ENCODE measurements around the gene RASSF6. TPM values are rescaled to one million over a fixed set of nuclear protein-coding genes. Genes with fewer than 3 reads are reported as not detected.

RASSF6 gene
- total and polyA plus RNA-seq, 2 donors (not counting 1 experiment from before 2014, with no cell fraction given) = 1.4 to 13.1 TPM

DNA sequence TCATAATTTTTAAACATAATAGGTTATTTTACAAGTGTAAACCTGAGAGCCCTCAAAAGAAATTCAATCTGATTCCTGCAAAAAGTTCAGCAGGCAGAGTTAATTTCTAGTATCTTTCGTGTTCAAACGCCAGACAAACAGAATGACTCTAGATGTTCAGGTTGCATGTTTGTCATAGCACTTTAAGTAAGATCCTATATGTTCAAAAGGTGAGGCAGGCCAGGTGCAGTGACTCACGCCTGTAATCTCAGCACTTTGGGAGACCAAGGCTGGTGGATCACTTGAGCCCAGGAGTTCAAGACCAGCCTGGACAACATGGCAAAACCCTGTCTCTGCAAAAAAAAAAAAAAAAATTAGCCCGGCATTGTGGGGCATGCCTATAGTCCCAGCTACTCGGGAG, 1.1 kb upstream of the RASSF6 start:
- no peak for TF ChIP-seq EZH2 (IDR thresholded peaks at IDR 0.05; ENCODE audit: borderline replicate concordance, insufficient read depth, low read depth, low read length, poor library complexity, severe bottlenecking)
- TF ChIP-seq, protein P1, sequence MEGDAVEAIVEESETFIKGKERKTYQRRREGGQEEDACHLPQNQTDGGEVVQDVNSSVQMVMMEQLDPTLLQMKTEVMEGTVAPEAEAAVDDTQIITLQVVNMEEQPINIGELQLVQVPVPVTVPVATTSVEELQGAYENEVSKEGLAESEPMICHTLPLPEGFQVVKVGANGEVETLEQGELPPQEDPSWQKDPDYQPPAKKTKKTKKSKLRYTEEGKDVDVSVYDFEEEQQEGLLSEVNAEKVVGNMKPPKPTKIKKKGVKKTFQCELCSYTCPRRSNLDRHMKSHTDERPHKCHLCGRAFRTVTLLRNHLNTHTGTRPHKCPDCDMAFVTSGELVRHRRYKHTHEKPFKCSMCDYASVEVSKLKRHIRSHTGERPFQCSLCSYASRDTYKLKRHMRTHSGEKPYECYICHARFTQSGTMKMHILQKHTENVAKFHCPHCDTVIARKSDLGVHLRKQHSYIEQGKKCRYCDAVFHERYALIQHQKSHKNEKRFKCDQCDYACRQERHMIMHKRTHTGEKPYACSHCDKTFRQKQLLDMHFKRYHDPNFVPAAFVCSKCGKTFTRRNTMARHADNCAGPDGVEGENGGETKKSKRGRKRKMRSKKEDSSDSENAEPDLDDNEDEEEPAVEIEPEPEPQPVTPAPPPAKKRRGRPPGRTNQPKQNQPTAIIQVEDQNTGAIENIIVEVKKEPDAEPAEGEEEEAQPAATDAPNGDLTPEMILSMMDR (IDR thresholded peaks at IDR 0.05) = no peak

DNA sequence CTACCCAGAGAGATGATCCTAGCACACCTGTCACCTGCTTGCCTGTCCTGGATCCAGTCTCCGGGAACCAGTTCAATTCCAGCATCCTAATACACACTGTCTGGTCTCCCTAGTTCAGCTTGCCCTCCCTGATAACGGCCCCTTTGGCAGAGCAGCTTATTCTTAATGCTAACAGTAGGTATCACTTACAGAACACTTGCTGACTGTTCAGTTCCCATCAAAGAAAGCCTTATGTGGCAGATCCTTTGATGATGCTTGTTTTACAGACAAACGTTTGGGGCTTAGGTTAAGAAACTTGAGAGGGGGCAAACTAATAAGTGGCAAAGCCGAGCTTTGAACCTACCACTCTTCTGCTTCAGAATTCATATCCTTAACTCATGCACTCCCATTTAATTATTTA, 890 bp downstream of the RASSF6 start:
- POLR2A ChIA-PET = no interaction called here
- no peak overlapping the region for H3K4me3 ChIP-seq (ENCODE audit: control extremely low read depth in 1 of 5, extremely low read depth in 1 of 5, insufficient read depth in 1 of 5, low read depth in 2 of 5, low read length in 4 of 5)
- no peak overlapping the region for H2AFZ ChIP-seq (ENCODE audit: insufficient read depth, low read depth, low read length, poor library complexity, severe bottlenecking)
- WGBS (ENCODE audit: insufficient coverage) = 92% methylated on average over 2 of the region's 4 CpGs
- H3K4me1 Mint-ChIP-seq = peaks cover 25% of the 10 kb centered on the region
- no peak for ATAC-seq (ENCODE audit: low read depth)
- DNase-seq = no peak
- TF ChIP-seq, protein P1 (IDR thresholded peaks at IDR 0.05) = no peak
- TF ChIP-seq EZH2 (IDR thresholded peaks at IDR 0.05; ENCODE audit: borderline replicate concordance, insufficient read depth, low read depth, low read length, poor library complexity, severe bottlenecking) = no peak
- H3K9ac ChIP-seq (ENCODE audit: low read length) = no peak overlapping the region
- H3K4me3 Mint-ChIP-seq = peak overlapping the region; percentile 86
- H3K27ac ChIP-seq (ENCODE audit: low read length in 2 of 2) = no peak overlapping the region
- no peaks in the 10 kb centered on the region for H3K9me3 Mint-ChIP-seq (ENCODE audit: insufficient read depth)
- no peaks in the 10 kb centered on the region for H4K20me1 ChIP-seq (ENCODE audit: control insufficient read depth, insufficient read depth, low read length, poor library complexity, severe bottlenecking)
- intact Hi-C loops (cut with micrococcal nuclease) = no loop called here
- H3K4me1 ChIP-seq (ENCODE audit: control insufficient read depth in 2 of 2, insufficient read depth in 2 of 2, low read length in 2 of 2) = peaks cover 8 to 10% of the 10 kb centered on the region in 2 donors
- H3K4me2 ChIP-seq (replicated peaks; ENCODE audit: low read depth, low read length, poor library complexity, severe bottlenecking) = no peak overlapping the region
- CTCF ChIA-PET = interaction anchor here (1.2 kb wide), 2 partner anchors 32 to 46 kb away, joined by 3 to 4 read pairs; no protein-coding TSS in a partner anchor
- peaks cover 0 to 9% (median 3%) of the 10 kb centered on the region in 4 experiments for H3K27me3 ChIP-seq (replicated peaks in 1 of 4; ENCODE audit: control extremely low read depth in 1 of 4, control insufficient read depth in 3 of 4, insufficient read depth in 4 of 4, low read length in 3 of 4)
- H3K27ac Mint-ChIP-seq = peak overlapping the region; percentile 64
- peaks cover 5% of the 10 kb centered on the region for H3K27me3 Mint-ChIP-seq
- no peaks in the 10 kb centered on the region for H3K36me3 ChIP-seq (replicated peaks in 1 of 2; ENCODE audit: control extremely low read depth in 1 of 2, control insufficient read depth in 1 of 2, extremely low read depth in 1 of 2, insufficient read depth in 2 of 2, low read length in 1 of 2)
- no peaks in the 10 kb centered on the region for H3K9me3 ChIP-seq (ENCODE audit: control extremely low read depth in 1 of 3, control insufficient read depth in 2 of 3, insufficient read depth in 1 of 3, low read length in 2 of 3)
- H3K79me2 ChIP-seq (ENCODE audit: control insufficient read depth, insufficient read depth, low read length) = no peaks in the 10 kb centered on the region

More for the DNA sequence above, 1.1 kb upstream of the RASSF6 start:
- Histone ChIP-seq H3K9me3 (ENCODE audit: control extremely low read depth in 1 of 3, control insufficient read depth in 2 of 3, insufficient read depth in 1 of 3, low read length in 2 of 3) (no peaks in the 10 kb centered on the region), H3K9ac (ENCODE audit: low read length) (no peak overlapping the region), H3K79me2 (ENCODE audit: control insufficient read depth, insufficient read depth, low read length) (no peaks in the 10 kb centered on the region), H3K4me2 (replicated peaks; ENCODE audit: low read depth, low read length, poor library complexity, severe bottlenecking) (no peak overlapping the region), H3K27me3 (replicated peaks in 1 of 4; ENCODE audit: control extremely low read depth in 1 of 4, control insufficient read depth in 3 of 4, insufficient read depth in 4 of 4, low read length in 3 of 4) (peaks cover 0 to 9% (median 3%) of the 10 kb centered on the region in 4 experiments), H3K4me1 (ENCODE audit: control insufficient read depth in 2 of 2, insufficient read depth in 2 of 2, low read length in 2 of 2) (peaks cover 8 to 10% of the 10 kb centered on the region in 2 donors), H3K27ac (ENCODE audit: low read length in 2 of 2) (no peak overlapping the region), H3K4me3 (ENCODE audit: control extremely low read depth in 1 of 5, extremely low read depth in 1 of 5, insufficient read depth in 1 of 5, low read depth in 2 of 5, low read length in 4 of 5) (no peak overlapping the region), H3K36me3 (replicated peaks in 1 of 2; ENCODE audit: control extremely low read depth in 1 of 2, control insufficient read depth in 1 of 2, extremely low read depth in 1 of 2, insufficient read depth in 2 of 2, low read length in 1 of 2) (no peaks in the 10 kb centered on the region), H2AFZ (ENCODE audit: insufficient read depth, low read depth, low read length, poor library complexity, severe bottlenecking) (no peak overlapping the region), H4K20me1 (ENCODE audit: control insufficient read depth, insufficient read depth, low read length, poor library complexity, severe bottlenecking) (no peaks in the 10 kb centered on the region)
- H3K4me1 Mint-ChIP-seq = peaks cover 22% of the 10 kb centered on the region
- WGBS (ENCODE audit: insufficient coverage) = 100% methylated on average over 3 of the region's 5 CpGs
- ChIA-PET POLR2A (no interaction called here), CTCF (interaction anchor here (1.2 kb wide), 1 partner anchor 28 kb away, joined by 3 read pairs; no protein-coding TSS in a partner anchor)
- no peak overlapping the region for H3K4me3 Mint-ChIP-seq
- no peaks in the 10 kb centered on the region for H3K9me3 Mint-ChIP-seq (ENCODE audit: insufficient read depth)
- DNase-seq (no peak), ATAC-seq (ENCODE audit: low read depth) (no peak)
- no peak overlapping the region for H3K27ac Mint-ChIP-seq
- H3K27me3 Mint-ChIP-seq = peaks cover 5% of the 10 kb centered on the region
- intact Hi-C loops (cut with micrococcal nuclease) = loop anchor here (5.0 kb wide), 1 partner anchor 34 kb away; no protein-coding TSS in a partner anchor

All from B cell (primary cell).